HEK293 (cell line): ENCODE measurements around the gene MCF2L.
"Not testable (repeated sequence)": the region's sequence is repeated elsewhere in the genome, so short reads cannot be mapped to it uniquely, and the experiment has no call there.

ENCODE experiments used
- CTCF ChIA-PET: fragments of 350-600 bp; formaldehyde crosslinking; extraction: SDS; loops from one replicate; lab custom pipeline; 2021; ENCODE audit warnings: antibody characterized with exemption; lab: Yijun Ruan, JAX
- POLR2A ChIA-PET: fragments of 300-600 bp; formaldehyde crosslinking; extraction: SDS; loops from one replicate; lab custom pipeline; 2020; ENCODE audit warnings: antibody characterized with exemption, inconsistent platforms; lab: Yijun Ruan, JAX
- H3K27ac ChIP-seq: fragments of 200-500 bp; sonication (Bioruptor generic); 2 replicates; pipeline ENCODE4 v1.5.1; 2014; ENCODE audit warnings: low read depth, low read length, control low read depth, inconsistent platforms; ENCODE audit errors: extremely low read depth
- H3K36me3 ChIP-seq, 2 experiments: fragments of 200-500 bp in 1 of 2; sonication (Bioruptor generic) in 1 of 2; 1 replicate in 1 of 2; 2 replicates in 1 of 2; pipeline ENCODE4 v1.5.1; 2014 to 2017; ENCODE audit warnings: inconsistent platforms in 2 of 2, low read length in 2 of 2; ENCODE audit not compliant: control insufficient read depth in 2 of 2, insufficient read depth in 1 of 2
- H3K4me1 ChIP-seq: fragments of 200-500 bp; sonication (Bioruptor generic); 2 replicates; pipeline ENCODE4 v1.5.1; 2014; ENCODE audit warnings: mild to moderate bottlenecking, low read length, inconsistent platforms; ENCODE audit not compliant: control insufficient read depth, insufficient read depth
- H3K4me3 ChIP-seq: 2 replicates; pipeline ENCODE4 v1.5.1; 2011; ENCODE audit warnings: low read depth, mild to moderate bottlenecking, control low read depth, low read length, moderate library complexity
- H3K9me3 ChIP-seq: fragments of 200-500 bp; sonication (Bioruptor generic); 2 replicates; pipeline ENCODE4 v1.5.1; 2014; ENCODE audit warnings: low read depth, low read length, inconsistent platforms; ENCODE audit not compliant: control insufficient read depth, insufficient read depth
- EGR2 ChIP-seq: fragments of 450-650 bp; formaldehyde crosslinking; IDR thresholded peaks from 2 replicates; pipeline ENCODE4 v1.5.1; 2016; ENCODE audit warnings: low read depth, missing biosample characterization, missing genetic modification characterization
- TCF7L2 ChIP-seq: IDR thresholded peaks from 2 replicates; pipeline ENCODE4 v1.6.1; 2011; ENCODE audit warnings: low read depth, mild to moderate bottlenecking, inconsistent platforms, low read length, moderate library complexity, borderline replicate concordance
- WT1 ChIP-seq: fragments of 450-650 bp; formaldehyde crosslinking; IDR thresholded peaks from 2 replicates; pipeline ENCODE4 v1.5.1; 2016; ENCODE audit warnings: missing biosample characterization, missing genetic modification characterization
- ZBTB48 ChIP-seq: fragments of 450-650 bp; formaldehyde crosslinking; IDR thresholded peaks from 2 replicates; pipeline ENCODE4 v1.5.1; 2016; ENCODE audit warnings: missing biosample characterization, missing genetic modification characterization
- ZFHX2 ChIP-seq: fragments of 450-650 bp; formaldehyde crosslinking; conservative IDR thresholded peaks from 2 replicates; pipeline ENCODE4 v1.5.1; 2016; ENCODE audit warnings: missing biosample characterization, missing genetic modification characterization
- ZNF155 ChIP-seq: fragments of 450-650 bp; formaldehyde crosslinking; IDR thresholded peaks from 2 replicates; pipeline ENCODE4 v1.5.1; 2016; ENCODE audit warnings: missing biosample characterization, missing genetic modification characterization
- ZNF292 ChIP-seq: fragments of 450-650 bp; formaldehyde crosslinking; IDR thresholded peaks from 2 replicates; pipeline ENCODE4 v1.5.1; 2016; ENCODE audit warnings: low read depth, missing biosample characterization, missing genetic modification characterization, borderline replicate concordance
- ZNF302 ChIP-seq: fragments of 450-650 bp; formaldehyde crosslinking; IDR thresholded peaks from 2 replicates; pipeline ENCODE4 v1.5.1; 2016; ENCODE audit warnings: missing biosample characterization, missing genetic modification characterization, low read depth
- ZNF423 ChIP-seq: fragments of 450-650 bp; formaldehyde crosslinking; IDR thresholded peaks from 2 replicates; pipeline ENCODE4 v1.5.1; 2016; ENCODE audit warnings: missing biosample characterization, missing genetic modification characterization
- ZNF514 ChIP-seq: fragments of 450-650 bp; formaldehyde crosslinking; IDR thresholded peaks from 2 replicates; pipeline ENCODE4 v1.5.1; 2016; ENCODE audit warnings: missing biosample characterization, missing genetic modification characterization
- ZNF600 ChIP-seq: fragments of 450-650 bp; formaldehyde crosslinking; IDR thresholded peaks from 2 replicates; pipeline ENCODE4 v1.5.1; 2016; ENCODE audit warnings: missing biosample characterization, missing genetic modification characterization
- ZNF707 ChIP-seq: fragments of 450-650 bp; formaldehyde crosslinking; IDR thresholded peaks from 2 replicates; pipeline ENCODE4 v1.5.1; 2016; ENCODE audit warnings: missing biosample characterization, missing genetic modification characterization
- ZSCAN18 ChIP-seq: fragments of 450-650 bp; formaldehyde crosslinking; IDR thresholded peaks from 2 replicates; pipeline ENCODE4 v1.5.1; 2016; ENCODE audit warnings: missing biosample characterization, missing genetic modification characterization

Gene MCF2L

GRCh38 chr13:113053376-113053775, 84.4 kb downstream of the MCF2L start:
- Histone ChIP-seq H3K27ac (no peak overlapping the region), H3K4me3 (no peak overlapping the region), H3K36me3 (no peaks in the 10 kb centered on the region)
- POLR2A ChIA-PET = interaction anchor here (0.9 kb wide), 1 partner anchor 10 kb away, joined by 4 read pairs; no protein-coding TSS in a partner anchor
- TF ChIP-seq ZSCAN18 (tag by site-specific recombination) (no peak), ZNF707 (tag by site-specific recombination) (no peak), ZNF600 (tag by site-specific recombination) (no peak), TCF7L2 (no peak), ZNF514 (no peak)
- TF ChIP-seq, all 188 proteins: peak for 0
- H3K4me1 ChIP-seq = 0 out of 2 replicates have a peak, but pooled peaks cover 5% of the 10 kb centered on the region
- CTCF ChIA-PET = interaction anchor here (0.6 to 1.6 kb wide), 2 partner anchors 24 to 206 kb away, joined by 4 to 8 read pairs; no protein-coding TSS in a partner anchor
- no peaks in the 10 kb centered on the region for H3K9me3 ChIP-seq

- TF ChIP-seq WT1 (tag by site-specific recombination) = peak; percentile 57; the same call in 1 of the 2 replicates
- no peak for TF ChIP-seq ZNF302
- TF ChIP-seq ZFHX2 = 0 out of 2 replicates have a peak, but pooled peaks have one; percentile 8
- TF ChIP-seq ZNF155 (tag by site-specific recombination) = no peak
- peak; percentile 27; the same call in 1 of the 2 replicates for TF ChIP-seq EGR2 (tag by site-specific recombination)
- TF ChIP-seq ZNF292 (tag by site-specific recombination) = no peak
- Histone ChIP-seq H3K36me3 (no peaks in the 10 kb centered on the region), H3K4me3 (no peak overlapping the region), H3K4me1 (0 out of 2 replicates have a peak, but pooled peaks cover 5% of the 10 kb centered on the region), H3K27ac (no peak overlapping the region), H3K9me3 (no peaks in the 10 kb centered on the region)
- ChIA-PET CTCF (interaction anchor here (0.6 to 1.6 kb wide), 4 partner anchors 25 to 205 kb away, joined by 3 to 8 read pairs (median 4); no protein-coding TSS in a partner anchor), POLR2A (no interaction called here)
These were observed 85.0 kb downstream of the MCF2L start for GRCh38 chr13:113053801-113054604.

DNA sequence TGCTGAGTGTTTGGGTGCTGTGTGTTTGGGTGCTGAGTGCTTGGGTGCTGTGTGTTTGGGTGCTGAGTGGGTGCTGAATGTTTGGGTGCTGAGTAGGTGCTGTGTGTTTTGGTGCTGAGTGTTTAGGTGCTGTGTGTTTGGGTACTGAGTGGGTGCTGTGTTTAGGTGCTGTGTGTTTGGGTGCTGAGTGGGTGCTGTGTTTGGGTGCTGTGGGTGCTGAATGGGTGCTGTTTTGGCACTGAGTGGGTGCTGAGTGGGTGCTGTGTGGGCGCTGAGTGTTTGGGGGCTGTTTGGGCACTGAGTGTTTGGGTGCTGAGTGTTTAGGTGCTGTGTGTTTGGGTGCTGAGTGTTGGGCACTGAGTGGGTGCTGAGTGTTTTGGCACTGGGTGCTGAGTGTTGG, 88.1 kb downstream of the MCF2L start:
- H3K4me1 ChIP-seq = 0 out of 2 replicates have a peak, but pooled peaks cover 5% of the 10 kb centered on the region
- no peaks in the 10 kb centered on the region for H3K36me3 ChIP-seq
- peak; percentile 24; the same call in 1 of the 2 replicates for TF ChIP-seq ZFHX2
- no peak for TF ChIP-seq ZBTB48
- TF ChIP-seq ZNF423 (tag by site-specific recombination) = peak; percentile 96
- no peaks in the 10 kb centered on the region for H3K9me3 ChIP-seq
- no peak overlapping the region for H3K4me3 ChIP-seq
- CTCF ChIA-PET = interaction anchor here (0.6 kb wide), 2 partner anchors 130 to 409 kb away, joined by 3 to 4 read pairs; no protein-coding TSS in a partner anchor
- H3K27ac ChIP-seq = no peak overlapping the region
- POLR2A ChIA-PET = no interaction called here

- H3K27ac ChIP-seq, H3K4me1 ChIP-seq, H3K4me3 ChIP-seq, H3K36me3 ChIP-seq, H3K9me3 ChIP-seq, POLR2A ChIA-PET: not testable (repeated sequence)
- CTCF ChIA-PET = interaction anchor here (0.6 kb wide), 2 partner anchors 129 to 408 kb away, joined by 3 to 4 read pairs; no protein-coding TSS in a partner anchor
- TF ChIP-seq ZNF423 (tag by site-specific recombination) = peak; percentile 57; the same call in 1 of the 2 replicates
These were observed 88.5 kb downstream of the MCF2L start for GRCh38 chr13:113057559-113057958.
